Adrenal gland (tissue), 12 donors: ENCODE data around the gene KLHL9. TPM values are rescaled to one million over a fixed set of nuclear protein-coding genes. Genes with fewer than 3 reads are reported as not detected.

Source experiments
- DNase-seq, 7 donors: peaks; one replicate each; pipeline ENCODE4 v3.0.0-alpha.2; 2019 to 2020
- H3K27ac ChIP-seq, 5 donors: fragments of 200-600 bp; sonication (generic) in 4 of 5; 1 replicate in 3 of 5; 2 replicates in 2 of 5; pipeline versions ENCODE4 v1.5.1 to v1.8.0; 2016 to 2020; ENCODE audit warnings: mild to moderate bottlenecking in 1 of 5
- H3K27me3 ChIP-seq: fragments of 200-600 bp; 2 replicates; pipeline ENCODE4 v1.8.0; 2021
- H3K36me3 ChIP-seq, 2 donors: fragments of 200-600 bp; replicated peaks in 1 of 2; 1 replicate in 1 of 2; 2 replicates in 1 of 2; pipeline versions ENCODE4 v1.5.1 to v1.8.0; 2018 to 2022
- H3K4me1 ChIP-seq, 2 donors: fragments of 200-600 bp; replicated peaks in 1 of 2; 1 replicate in 1 of 2; 2 replicates in 1 of 2; pipeline versions ENCODE4 v1.5.1 to v1.8.0; 2018 to 2021
- H3K4me3 ChIP-seq, 4 donors: fragments of 200-600 bp; sonication (generic) in 3 of 4; one replicate each; pipeline ENCODE4 v1.5.1; 2016 to 2018
- H3K9me3 ChIP-seq, 3 donors: fragments of 200-600 bp; sonication (generic) in 1 of 3; replicated peaks in 1 of 3; 1 replicate in 2 of 3; 2 replicates in 1 of 3; pipeline versions ENCODE4 v1.5.1 to v1.8.0; 2016 to 2021
- POLR2A ChIP-seq, 2 donors: fragments of 450-650 bp; IDR thresholded peaks; one replicate each; pipeline ENCODE4 v1.6.1; 2017; ENCODE audit warnings: antibody characterized with exemption in 2 of 2, mild to moderate bottlenecking in 2 of 2, moderate library complexity in 1 of 2
- WGBS, 4 donors: extraction: QIAGEN DNeasy Blood & Tissue Kit in 2 of 4; methylation state at CpG; one replicate each; pipeline versions ENCODE4 v1.1.5 to v1.1.7; 2013 to 2017; 5-methylcytosine and 5-hydroxymethylcytosine counted together
- intact Hi-C, 2 donors: fragments of 100-400 bp; cut with DNase I; formaldehyde crosslinking; loops; one replicate each; pipeline versions ENCODE4 v1.14.1 to v1.15.0; 2022 to 2023
- polyA plus RNA-seq, 3 donors: library from polyadenylated mRNA; stranded (reverse); fragments of 200-250 nt in 2 of 3; fragments of 350-450 nt in 1 of 3; fragmentation: Illumina TruSeq in 1 of 3; extraction: RNeasy Lipid Tissue Mini Kit (QIAGEN cat#74804) in 1 of 3; gene quantifications; one replicate each; pipeline ENCODE4 v1.2.3, GENCODE V29; 2013 to 2014
- total RNA-seq, 9 donors: library from RNA; depleted of rRNA in 4 of 9; stranded (reverse); fragments of >200 nt in 4 of 9; fragments of 120-200 nt in 1 of 9; fragmentation: NEBNext Ultra II Directional in 1 of 9; extraction: Animal tissue kit (Norgen Biotek cat#: 25700) in 1 of 9; gene quantifications; one replicate each; pipeline versions ENCODE4 v1.1.0 to v1.2.4, GENCODE V29; 2013 to 2023
- TF ChIP-seq, protein P1 (sequence below), 6 experiments: fragments of 450-650 bp in 4 of 6; fragments of 200-600 bp in 2 of 6; sonication (generic) in 1 of 6; IDR thresholded peaks; 1 replicate in 5 of 6; 2 replicates in 1 of 6; pipeline versions ENCODE4 v1.5.1 to v1.8.0; 2016 to 2021; ENCODE audit warnings: antibody characterized with exemption in 6 of 6, mild to moderate bottlenecking in 2 of 6, moderate library complexity in 1 of 6
- donor health status: healthy with polysubstance abuse.
- donor health status: Bipolar disorder and iron deficiency.
- donor health status: DM: yes; HTN: yes; CAD: no.
- donor health status: DM: no; HTN: no; CAD: no.
- donor health status: DM: no; HTN: no; CAD: no.
- donor health status: DM: yes; HTN: yes; CAD: no.

KLHL9 gene
- total and polyA plus RNA-seq, 12 donors: 6.7 to 30.4 (median 20.7) TPM

DNA sequence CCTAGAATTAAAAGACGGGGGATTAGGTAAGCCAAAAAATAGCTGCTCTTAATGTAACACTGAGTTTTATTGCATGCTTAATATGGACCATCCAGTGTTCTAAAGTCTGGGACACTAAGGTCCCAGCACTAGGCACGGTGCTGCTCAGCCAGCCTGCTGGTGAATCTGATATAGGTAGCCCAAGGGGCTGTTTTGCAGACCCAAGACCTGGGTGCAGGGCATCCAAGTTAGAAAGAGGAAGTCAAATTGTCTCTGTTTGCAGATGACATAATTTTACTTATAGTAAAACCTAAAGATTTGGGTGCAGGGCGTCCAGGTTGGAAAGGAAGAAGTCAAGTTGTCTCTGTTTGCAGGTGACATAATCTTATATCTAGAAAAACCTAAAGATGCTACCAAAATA lies 47.9 kb downstream of the KLHL9 start:
- 65 to 76% (median 69%) methylated on average over 3 of the region's 3 CpGs for WGBS, 4 donors
- no peak for TF ChIP-seq POLR2A (IDR thresholded peaks at IDR 0.05)
- H3K27me3 ChIP-seq: no peaks in the 10 kb centered on the region
- DNase-seq: no peak
- H3K9me3 ChIP-seq: no peaks in the 10 kb centered on the region
- no peaks in the 10 kb centered on the region for H3K4me1 ChIP-seq
- no peak overlapping the region for H3K27ac ChIP-seq
- H3K36me3 ChIP-seq: no peaks in the 10 kb centered on the region
- H3K4me3 ChIP-seq: no peak overlapping the region
- intact Hi-C loops: no loop called here

DNA sequence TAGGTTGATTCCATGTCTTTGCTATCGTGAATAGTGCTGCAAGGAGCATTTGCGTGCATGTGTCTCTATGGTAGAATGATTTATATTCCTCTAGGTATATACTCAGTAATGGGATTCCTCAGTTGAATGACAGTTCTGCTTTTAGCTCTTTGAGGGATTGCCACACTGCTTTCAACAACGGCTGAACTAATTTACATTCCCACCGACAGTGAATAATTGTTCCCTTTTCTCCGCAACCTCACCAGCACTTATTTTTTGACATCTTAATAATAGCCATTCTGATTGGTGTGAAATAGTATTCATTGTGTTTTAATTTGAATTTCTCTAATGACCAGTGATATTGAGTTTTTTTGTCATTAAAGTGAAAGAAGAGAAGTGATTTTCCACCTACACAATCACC lies 48.5 kb downstream of the KLHL9 start:
- no peak for DNase-seq
- intact Hi-C loops: no loop called here
- WGBS, 4 donors: 61 to 75% (median 62%) methylated on average over 5 of the region's 5 CpGs

DNA sequence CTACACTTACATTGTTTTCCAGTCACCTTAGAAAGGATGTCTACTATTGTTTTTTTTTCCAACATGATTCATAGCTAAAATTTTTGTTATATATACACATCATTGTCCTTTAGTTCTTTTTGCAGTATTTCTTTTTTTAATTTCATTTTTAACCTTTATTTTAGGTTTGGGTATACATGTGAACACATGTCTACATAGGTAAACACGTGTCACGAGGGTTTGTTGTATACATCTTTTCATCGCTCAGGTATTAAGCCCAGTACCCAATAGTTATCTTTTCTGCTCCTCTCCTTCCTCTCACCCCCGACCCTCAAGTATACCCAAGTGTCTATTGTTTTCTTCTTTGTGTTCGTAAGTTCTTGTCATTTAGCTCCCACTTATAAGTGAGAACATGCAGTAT lies 49.1 kb downstream of the KLHL9 start:
- H3K27me3 ChIP-seq: no peaks in the 10 kb centered on the region
- TF ChIP-seq, protein P1, sequence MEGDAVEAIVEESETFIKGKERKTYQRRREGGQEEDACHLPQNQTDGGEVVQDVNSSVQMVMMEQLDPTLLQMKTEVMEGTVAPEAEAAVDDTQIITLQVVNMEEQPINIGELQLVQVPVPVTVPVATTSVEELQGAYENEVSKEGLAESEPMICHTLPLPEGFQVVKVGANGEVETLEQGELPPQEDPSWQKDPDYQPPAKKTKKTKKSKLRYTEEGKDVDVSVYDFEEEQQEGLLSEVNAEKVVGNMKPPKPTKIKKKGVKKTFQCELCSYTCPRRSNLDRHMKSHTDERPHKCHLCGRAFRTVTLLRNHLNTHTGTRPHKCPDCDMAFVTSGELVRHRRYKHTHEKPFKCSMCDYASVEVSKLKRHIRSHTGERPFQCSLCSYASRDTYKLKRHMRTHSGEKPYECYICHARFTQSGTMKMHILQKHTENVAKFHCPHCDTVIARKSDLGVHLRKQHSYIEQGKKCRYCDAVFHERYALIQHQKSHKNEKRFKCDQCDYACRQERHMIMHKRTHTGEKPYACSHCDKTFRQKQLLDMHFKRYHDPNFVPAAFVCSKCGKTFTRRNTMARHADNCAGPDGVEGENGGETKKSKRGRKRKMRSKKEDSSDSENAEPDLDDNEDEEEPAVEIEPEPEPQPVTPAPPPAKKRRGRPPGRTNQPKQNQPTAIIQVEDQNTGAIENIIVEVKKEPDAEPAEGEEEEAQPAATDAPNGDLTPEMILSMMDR (IDR thresholded peaks at IDR 0.05): no peak
- no peak for TF ChIP-seq POLR2A (IDR thresholded peaks at IDR 0.05)
- no peaks in the 10 kb centered on the region for H3K36me3 ChIP-seq
- no peaks in the 10 kb centered on the region for H3K4me1 ChIP-seq
- DNase-seq: no peak
- H3K4me3 ChIP-seq: no peak overlapping the region
- H3K9me3 ChIP-seq: no peaks in the 10 kb centered on the region
- H3K27ac ChIP-seq: no peak overlapping the region
- WGBS, 4 donors: 74 to 86% (median 85%) methylated on average over 5 of the region's 5 CpGs
- intact Hi-C loops: no loop called here

More for the DNA sequence above, 48.5 kb downstream of the KLHL9 start:
- Histone ChIP-seq H3K27me3 (no peaks in the 10 kb centered on the region), H3K4me1 (no peaks in the 10 kb centered on the region), H3K36me3 (no peaks in the 10 kb centered on the region), H3K9me3 (no peaks in the 10 kb centered on the region), H3K4me3 (no peak overlapping the region), H3K27ac (no peak overlapping the region)
- TF ChIP-seq, protein P1 (IDR thresholded peaks at IDR 0.05): no peak
- no peak for TF ChIP-seq POLR2A (IDR thresholded peaks at IDR 0.05)

DNA sequence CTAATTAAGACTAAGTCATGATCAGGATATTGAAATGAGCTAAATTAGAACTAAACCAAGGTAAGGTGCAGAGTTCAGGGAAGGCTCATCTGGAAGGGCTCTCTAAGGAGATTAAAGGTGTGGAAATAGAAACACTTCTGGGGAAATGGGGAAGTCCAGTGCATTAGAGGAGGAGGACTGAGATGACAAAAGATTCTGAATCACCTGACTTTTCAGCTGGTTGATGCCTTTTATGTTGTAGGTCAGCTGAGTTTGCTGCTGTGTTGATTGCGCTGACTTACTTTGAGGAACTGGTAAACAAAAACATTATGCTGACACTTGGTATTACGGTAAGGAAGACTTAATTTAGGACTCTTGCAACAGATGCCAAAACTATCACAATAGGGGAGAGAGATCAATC lies 53.9 kb downstream of the KLHL9 start:
- intact Hi-C loops: no loop called here
- Histone ChIP-seq H3K27ac (no peak overlapping the region), H3K9me3 (no peaks in the 10 kb centered on the region), H3K4me1 (no peaks in the 10 kb centered on the region), H3K36me3 (no peaks in the 10 kb centered on the region), H3K4me3 (no peak overlapping the region), H3K27me3 (no peaks in the 10 kb centered on the region)
- no peak for DNase-seq
- WGBS, 4 donors: 49 to 74% (median 55%) methylated on average over 2 of the region's 2 CpGs
- TF ChIP-seq, protein P1 (IDR thresholded peaks at IDR 0.05): no peak
- TF ChIP-seq POLR2A (IDR thresholded peaks at IDR 0.05): no peak

Other genes starting within 250 kb of the KLHL9 start
- not detected for gene IFNW1, start 193.6 kb downstream of the KLHL9 start, total RNA-seq
- gene IFNW1, start 193.6 kb downstream of the KLHL9 start, polyA plus RNA-seq: not detected
- gene IFNA21, start 168.7 kb downstream of the KLHL9 start, total RNA-seq: not detected
- not detected for gene IFNA21, start 168.7 kb downstream of the KLHL9 start, polyA plus RNA-seq
- not detected for gene IFNA4, start 147.8 kb downstream of the KLHL9 start, total RNA-seq
- not detected for gene IFNA4, start 147.8 kb downstream of the KLHL9 start, polyA plus RNA-seq
- gene IFNA7, start 133.2 kb downstream of the KLHL9 start, total RNA-seq: not detected
- gene IFNA7, start 133.2 kb downstream of the KLHL9 start, polyA plus RNA-seq: not detected
- gene IFNA10, start 128.3 kb downstream of the KLHL9 start, total RNA-seq: not detected
- not detected for gene IFNA10, start 128.3 kb downstream of the KLHL9 start, polyA plus RNA-seq
- not detected for gene IFNA16, start 118.1 kb downstream of the KLHL9 start, total RNA-seq
- gene IFNA16, start 118.1 kb downstream of the KLHL9 start, polyA plus RNA-seq: not detected
- gene IFNA17, start 107.2 kb downstream of the KLHL9 start, total RNA-seq: not detected
- gene IFNA17, start 107.2 kb downstream of the KLHL9 start, polyA plus RNA-seq: not detected
- not detected for gene IFNA14, start 95.4 kb downstream of the KLHL9 start, total RNA-seq
- not detected for gene IFNA14, start 95.4 kb downstream of the KLHL9 start, polyA plus RNA-seq
- under 1 TPM in 1 of 9 donors, not detected in 8; 0.72 TPM for gene IFNA5, start 30.1 kb downstream of the KLHL9 start, total RNA-seq
- not detected for gene IFNA5, start 30.1 kb downstream of the KLHL9 start, polyA plus RNA-seq
- gene IFNA6, start 15.5 kb upstream of the KLHL9 start, total RNA-seq: not detected
- not detected for gene IFNA6, start 15.5 kb upstream of the KLHL9 start, polyA plus RNA-seq
- gene IFNA13, start 32.7 kb upstream of the KLHL9 start, total RNA-seq: not detected
- gene IFNA13, start 32.7 kb upstream of the KLHL9 start, polyA plus RNA-seq: not detected
- gene IFNA2, start 50.0 kb upstream of the KLHL9 start, total RNA-seq: not detected
- gene IFNA2, start 50.0 kb upstream of the KLHL9 start, polyA plus RNA-seq: not detected
- gene IFNA8, start 73.7 kb upstream of the KLHL9 start, total RNA-seq: not detected
- not detected for gene IFNA8, start 73.7 kb upstream of the KLHL9 start, polyA plus RNA-seq
- gene IFNA1, start 105.0 kb upstream of the KLHL9 start, total RNA-seq: not detected
- not detected for gene IFNA1, start 105.0 kb upstream of the KLHL9 start, polyA plus RNA-seq
- gene IFNE, start 146.9 kb upstream of the KLHL9 start, total RNA-seq: not detected
- not detected for gene IFNE, start 146.9 kb upstream of the KLHL9 start, polyA plus RNA-seq